Measurements from ENCODE around the gene PIP4K2A.
"Not testable (repeated sequence)": the region's sequence is repeated elsewhere in the genome, so short reads cannot be mapped to it uniquely, and the experiment has no call there.

PIP4K2A gene

GRCh38 chr10:22718659-22719058, 4.3 kb upstream of the PIP4K2A start:
- not testable (repeated sequence) for DNase-seq

DNA sequence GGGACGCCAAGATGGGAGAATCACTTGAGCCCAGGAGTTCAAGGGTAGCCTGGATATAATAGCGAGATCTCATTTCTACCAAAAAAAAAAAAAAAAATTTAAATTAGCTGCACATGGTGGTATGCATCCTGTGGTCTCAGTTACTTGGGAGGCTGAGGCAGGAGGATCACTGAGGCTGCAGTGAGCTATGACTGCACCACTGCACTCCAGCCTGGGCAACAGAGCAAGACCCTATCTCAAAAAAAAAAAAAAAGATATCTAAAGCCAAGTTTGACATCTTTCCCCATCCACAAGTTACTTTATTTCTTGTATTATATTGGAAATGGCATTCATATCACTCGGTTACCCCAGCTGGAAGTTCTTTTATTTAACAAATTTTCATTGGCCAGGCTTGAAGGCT, 3.4 kb upstream of the PIP4K2A start:
- DNase-seq: no peak

GRCh38 chr10:22716943-22717342, 2.6 kb upstream of the PIP4K2A start:
- no peak for DNase-seq

DNA sequence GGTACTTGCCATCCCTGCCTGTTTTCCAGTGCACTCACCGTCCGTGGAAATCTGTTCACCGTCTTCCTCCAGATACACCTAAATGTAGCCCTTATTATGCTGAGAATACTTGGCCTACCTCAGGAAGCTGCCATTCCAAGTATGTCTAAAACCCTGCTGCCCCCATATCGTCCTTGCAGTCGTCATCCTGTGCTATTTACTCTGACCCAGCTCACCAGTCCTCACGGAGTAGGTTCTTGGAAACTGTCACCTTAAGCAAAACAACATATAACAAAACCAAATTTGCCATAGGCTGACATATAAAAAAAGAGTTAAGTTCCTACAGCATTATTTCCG, 880 bp upstream of the PIP4K2A start:
- no peak for DNase-seq

- DNase-seq: peak; percentile 36
Observed at GRCh38 chr10:22713853-22714478, 412 bp downstream of the PIP4K2A start.

GRCh38 chr10:22712956-22713852, 1.2 kb downstream of the PIP4K2A start:
- peak; percentile 78 for DNase-seq

DNA sequence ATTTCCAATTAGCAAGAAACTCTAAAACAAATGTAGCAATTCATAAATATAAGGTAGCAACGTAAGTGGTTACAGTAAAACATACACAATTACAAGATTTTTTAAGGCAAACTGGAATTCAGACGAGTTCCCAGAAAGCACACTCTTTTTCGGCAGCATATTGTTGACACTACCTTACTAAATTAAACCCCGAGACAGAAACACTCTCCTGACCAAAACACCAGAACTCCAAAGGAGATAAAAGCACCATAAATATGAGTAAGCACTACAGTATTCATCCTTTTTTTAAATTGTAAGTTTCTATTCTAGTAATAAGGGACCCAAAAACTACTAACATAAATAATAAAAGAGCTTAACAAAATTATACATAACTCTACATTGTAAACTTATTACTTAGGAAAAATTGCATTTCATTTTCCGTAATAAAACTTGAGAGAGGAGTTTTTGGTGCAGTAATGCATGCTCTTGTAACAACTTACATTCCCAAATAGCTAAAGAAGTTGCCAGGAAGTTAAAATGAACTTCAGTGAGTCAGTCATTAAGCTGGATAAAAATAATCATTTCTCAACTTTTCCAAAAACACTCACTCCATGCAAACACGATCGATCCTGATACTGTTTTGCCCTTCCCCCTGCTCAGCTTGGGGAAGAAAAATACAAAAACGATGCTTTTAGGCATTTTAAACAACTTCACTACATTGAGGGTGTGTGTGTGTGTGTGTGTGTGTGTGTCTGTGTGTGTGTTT, 2.0 kb downstream of the PIP4K2A start:
- no peak for DNase-seq

- DNase-seq: no peak
Observed at GRCh38 chr10:22711373-22711772, 3.0 kb downstream of the PIP4K2A start.

- no peak for DNase-seq
Observed at GRCh38 chr10:22710139-22710745, 4.1 kb downstream of the PIP4K2A start.

DNA sequence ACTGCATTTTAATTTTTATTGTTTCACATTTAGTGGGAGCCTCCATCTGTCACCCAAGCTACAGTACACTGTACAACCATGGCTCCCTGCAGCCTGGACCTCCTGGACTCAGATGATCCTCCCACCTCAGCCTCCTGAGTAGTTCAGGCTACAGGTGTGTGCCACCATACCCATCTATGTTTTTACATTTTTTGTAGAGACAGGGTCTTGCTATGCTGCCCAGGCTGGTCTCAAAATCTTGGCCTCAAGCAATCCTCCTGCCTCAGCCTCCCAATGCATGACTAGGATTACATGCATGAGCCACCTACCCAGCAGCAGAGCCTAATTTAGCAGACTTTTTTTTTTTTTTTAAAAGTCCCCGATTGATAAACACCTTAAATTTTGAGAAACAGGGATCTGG, 5.6 kb downstream of the PIP4K2A start:
- DNase-seq: no peak

DNA sequence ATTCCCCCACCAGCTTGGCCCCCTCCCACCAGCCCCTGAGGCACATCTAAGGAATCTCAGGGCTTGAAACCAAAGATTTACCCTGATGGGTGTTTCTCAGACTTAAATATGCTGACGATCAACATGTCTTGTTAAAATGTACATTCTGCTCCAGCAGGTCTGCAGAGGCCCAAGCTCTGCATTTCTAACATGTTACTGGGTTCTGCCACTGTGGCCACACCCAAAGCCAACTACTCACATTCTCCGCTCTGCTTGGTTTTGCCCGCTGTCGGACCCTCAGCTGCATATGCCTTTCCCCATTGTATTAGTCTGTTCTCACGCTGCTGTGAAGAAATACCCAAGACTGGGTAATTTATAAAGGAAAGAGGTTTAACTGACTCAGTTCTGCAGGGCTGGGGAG, 8.9 kb downstream of the PIP4K2A start:
- DNase-seq: no peak

- no peak for DNase-seq
Observed at GRCh38 chr10:22704942-22705341, 9.4 kb downstream of the PIP4K2A start.

DNA sequence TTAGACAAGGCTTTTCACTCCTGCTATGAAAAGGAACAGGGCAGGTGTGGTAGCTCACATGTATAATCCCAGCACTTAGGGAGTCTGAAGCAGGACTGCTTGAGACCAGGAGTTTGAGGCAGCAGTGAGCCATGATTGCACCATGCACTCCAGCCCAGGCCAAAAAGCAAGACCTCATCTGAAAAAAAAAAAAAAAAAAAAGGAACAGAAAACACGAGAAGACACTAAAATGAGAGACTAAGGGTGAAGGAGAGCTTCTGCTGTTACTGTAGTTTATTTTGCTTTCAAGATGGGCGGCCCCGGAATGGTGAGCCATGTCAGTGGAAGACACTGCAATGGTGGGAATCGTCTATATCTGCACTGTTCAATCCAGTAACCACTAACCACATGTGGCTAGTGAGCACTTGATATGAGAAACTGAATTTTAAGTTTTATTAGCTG, 9.9 kb downstream of the PIP4K2A start:
- DNase-seq: no peak

DNA sequence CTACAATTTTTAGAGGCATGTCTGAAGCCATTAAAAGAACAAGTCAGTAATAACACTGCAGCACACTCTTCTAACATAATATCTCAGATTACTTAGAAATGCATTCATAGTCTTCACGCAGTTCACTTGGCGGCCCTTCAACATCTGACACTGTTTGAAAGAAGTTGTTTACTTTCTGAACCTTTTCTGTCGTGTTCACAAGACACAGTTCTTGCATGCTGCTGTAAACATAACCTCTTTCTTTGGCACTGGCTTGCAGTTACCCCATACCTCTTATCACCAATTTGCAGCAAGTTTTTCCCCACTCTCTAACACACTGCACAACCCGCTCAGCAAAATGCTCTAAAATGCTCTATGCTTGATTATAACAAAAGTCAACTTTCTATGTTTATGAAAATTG, 12.0 kb downstream of the PIP4K2A start:
- no peak for DNase-seq

DNA sequence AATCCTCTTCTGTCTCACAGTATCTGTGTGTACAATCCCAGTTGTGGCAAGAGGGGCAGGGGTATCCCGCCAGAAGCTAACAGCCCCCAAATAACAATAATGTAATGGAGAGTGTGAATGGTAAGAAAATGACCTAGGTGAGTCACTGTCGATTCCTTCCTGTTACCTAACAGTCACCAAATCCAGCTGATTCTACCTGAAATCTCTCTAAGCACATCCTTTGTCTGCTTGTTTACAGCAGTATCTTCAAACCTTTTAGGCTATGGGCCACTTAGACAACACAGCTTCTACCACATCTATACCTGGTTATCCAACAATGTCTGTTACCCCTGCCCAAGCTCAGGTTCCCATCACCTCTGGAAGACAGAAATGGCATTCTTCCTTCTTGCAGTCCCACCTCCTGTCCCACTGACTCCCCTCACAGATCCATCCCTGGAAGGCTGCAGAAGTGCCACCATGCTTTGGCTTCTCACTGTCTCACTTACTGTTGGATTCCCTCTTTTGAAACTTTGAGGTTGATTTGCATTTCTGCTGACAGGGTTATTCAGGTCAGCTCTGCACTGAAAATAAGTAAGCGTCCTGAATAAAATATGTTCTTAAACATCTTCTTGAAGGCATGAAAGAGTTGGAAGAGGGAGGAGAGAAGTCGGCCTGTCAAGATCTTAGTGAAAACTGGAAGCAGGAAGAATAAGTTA, 13.1 kb downstream of the PIP4K2A start:
- DNase-seq: no peak

- no peak for DNase-seq
Observed at GRCh38 chr10:22700489-22700888, 13.9 kb downstream of the PIP4K2A start.

DNA sequence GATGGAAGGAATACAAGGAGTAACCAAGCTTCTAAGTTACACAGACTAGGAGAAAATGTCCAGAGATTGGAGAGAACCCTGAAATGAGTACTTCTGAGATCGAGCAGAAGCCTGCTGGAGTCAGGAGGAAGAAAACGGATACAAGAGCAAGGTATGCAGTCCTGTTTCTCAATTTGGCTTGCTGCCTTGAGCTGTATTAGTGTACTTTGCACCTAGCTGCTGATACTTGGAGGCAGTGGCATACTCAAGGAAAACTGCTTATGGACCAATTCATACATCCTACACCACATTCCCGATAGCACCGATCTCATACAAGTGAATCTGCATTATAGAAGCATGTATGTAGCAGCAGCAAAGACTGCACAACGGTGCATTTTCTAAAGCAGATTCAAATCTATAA, 14.4 kb downstream of the PIP4K2A start:
- DNase-seq: no peak

- no peak for DNase-seq
Observed at GRCh38 chr10:22698941-22699440, 15.4 kb downstream of the PIP4K2A start.

DNA sequence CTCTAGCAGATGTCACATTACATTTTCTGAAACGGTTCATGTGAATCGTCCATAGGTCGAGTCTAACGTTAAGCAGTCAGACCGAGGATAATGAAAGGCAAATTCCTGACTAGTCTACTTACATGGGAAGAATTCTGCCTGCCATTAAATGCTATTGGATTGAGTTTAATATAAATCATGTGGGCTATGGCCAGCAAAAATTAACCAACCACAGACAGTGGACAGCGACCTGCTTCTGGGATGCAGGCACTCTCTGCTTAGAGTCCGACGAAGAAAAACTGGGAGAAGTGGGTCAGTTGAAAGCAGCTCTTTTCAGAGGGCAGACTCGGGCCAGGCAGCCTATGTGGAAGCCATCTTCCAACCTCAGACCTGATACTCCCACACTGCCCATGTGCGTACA, 16.6 kb downstream of the PIP4K2A start:
- no peak for DNase-seq

- no peak for DNase-seq
Observed at GRCh38 chr10:22697101-22697500, 17.3 kb downstream of the PIP4K2A start.

DNA sequence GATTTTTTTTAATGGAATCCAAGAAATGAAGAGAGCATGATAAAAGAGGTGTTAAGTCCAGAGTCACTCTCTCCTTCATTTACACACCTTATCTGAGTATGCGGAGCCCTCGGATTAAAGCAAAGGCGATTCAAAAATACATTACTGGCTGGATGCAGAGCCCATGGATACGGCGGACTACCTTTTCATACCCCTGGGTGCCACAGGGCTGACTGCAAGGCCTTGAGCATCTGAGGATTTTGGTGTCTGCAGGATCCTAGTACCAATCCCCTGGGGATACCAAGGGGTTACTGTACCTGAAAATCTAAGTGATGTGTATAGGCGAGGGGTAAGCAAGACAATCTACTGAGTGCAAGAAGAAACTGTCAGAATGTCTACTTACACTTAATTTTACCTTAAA, 20.5 kb downstream of the PIP4K2A start:
- no peak for DNase-seq

- DNase-seq: no peak
Observed at GRCh38 chr10:22693371-22693784, 21.0 kb downstream of the PIP4K2A start.

- DNase-seq: not testable (repeated sequence)
Observed at GRCh38 chr10:22692119-22692518, 22.3 kb downstream of the PIP4K2A start.

Data from NCI-H82 (cell line).